Mucosa of stomach (tissue), 1 donor: ENCODE results near the gene GRK5.
"Not testable (repeated sequence)": the region's sequence is repeated elsewhere in the genome, so short reads cannot be mapped to it uniquely, and the experiment has no call there.

ENCODE experiments used
- H3K27me3 ChIP-seq: one replicate; pipeline ENCODE4 v1.7.0; 2013; ENCODE audit warnings: mild to moderate bottlenecking, low read length; ENCODE audit not compliant: control insufficient read depth, insufficient read depth
- H3K36me3 ChIP-seq: one replicate; pipeline ENCODE4 v1.7.0; 2013; ENCODE audit warnings: low read length; ENCODE audit not compliant: control insufficient read depth, insufficient read depth
- H3K4me1 ChIP-seq: one replicate; pipeline ENCODE4 v1.7.0; 2013; ENCODE audit warnings: mild to moderate bottlenecking, low read length; ENCODE audit not compliant: control insufficient read depth, insufficient read depth
- H3K4me3 ChIP-seq: one replicate; pipeline ENCODE4 v1.7.0; 2013; ENCODE audit warnings: low read length
- H3K9ac ChIP-seq: one replicate; pipeline ENCODE4 v1.7.0; 2013; ENCODE audit warnings: mild to moderate bottlenecking, low read length, moderate library complexity
- H3K9me3 ChIP-seq: one replicate; pipeline ENCODE4 v1.7.0; 2013; ENCODE audit warnings: mild to moderate bottlenecking, low read length, moderate library complexity; ENCODE audit not compliant: control insufficient read depth
- donor health status: Pancreatic carcinoma.

GRK5 gene

GRCh38 chr10:119178372-119179119 is 28.8 kb upstream of the GRK5 start, which contains the start of gene PRDX3:
PRDX3 (minus strand) TSS chr10:119178812; CDS start chr10:119178790, 22 bp downstream.
- peak within 1 kb of the TSS; percentile 85 for H3K4me3 ChIP-seq
- no peaks in the 10 kb centered on the region for H3K27me3 ChIP-seq
- H3K9me3 ChIP-seq, result no peaks in the 10 kb centered on the region
- H3K36me3 ChIP-seq, result no peaks in the 10 kb centered on the region
- H3K4me1 ChIP-seq, result peaks cover 6% of the 10 kb centered on the region
- peak within 1 kb of the TSS; percentile 71 for H3K9ac ChIP-seq

DNA sequence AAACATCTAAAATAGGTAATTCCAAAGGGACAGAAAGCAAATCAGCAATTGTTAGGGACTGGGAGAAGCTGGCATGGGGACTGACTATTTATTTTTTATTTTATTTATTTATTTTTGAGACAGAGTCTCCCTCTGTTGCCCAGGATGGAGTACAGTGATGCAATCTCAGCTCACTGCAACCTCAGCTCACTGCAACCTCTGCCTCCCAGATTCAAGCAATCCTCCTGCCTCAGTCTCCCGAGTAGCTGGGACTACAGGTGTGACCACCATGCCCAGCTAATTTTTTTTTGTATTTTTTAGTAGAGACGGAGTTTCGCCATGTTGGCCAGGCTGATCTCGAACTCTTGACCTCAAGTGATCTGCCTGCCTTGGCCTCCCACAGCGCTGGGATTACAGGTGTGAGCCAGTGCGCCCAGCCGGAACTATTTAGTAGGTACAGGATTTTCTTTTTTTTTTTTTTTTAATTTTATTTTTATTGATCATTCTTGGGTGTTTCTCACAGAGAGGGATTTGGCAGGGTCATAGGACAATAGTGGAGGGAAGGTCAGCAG is 26.4 kb upstream of the GRK5 start:
- H3K4me3 ChIP-seq, H3K27me3 ChIP-seq, H3K4me1 ChIP-seq, H3K9me3 ChIP-seq, H3K9ac ChIP-seq, H3K36me3 ChIP-seq: not testable (repeated sequence)

GRCh38 chr10:119183664-119184412 is 23.5 kb upstream of the GRK5 start:
- Histone ChIP-seq H3K36me3 (no peaks in the 10 kb centered on the region), H3K4me1 (no peaks in the 10 kb centered on the region), H3K4me3 (no peak overlapping the region), H3K9me3 (no peaks in the 10 kb centered on the region), H3K27me3 (no peaks in the 10 kb centered on the region), H3K9ac (no peak overlapping the region)

DNA sequence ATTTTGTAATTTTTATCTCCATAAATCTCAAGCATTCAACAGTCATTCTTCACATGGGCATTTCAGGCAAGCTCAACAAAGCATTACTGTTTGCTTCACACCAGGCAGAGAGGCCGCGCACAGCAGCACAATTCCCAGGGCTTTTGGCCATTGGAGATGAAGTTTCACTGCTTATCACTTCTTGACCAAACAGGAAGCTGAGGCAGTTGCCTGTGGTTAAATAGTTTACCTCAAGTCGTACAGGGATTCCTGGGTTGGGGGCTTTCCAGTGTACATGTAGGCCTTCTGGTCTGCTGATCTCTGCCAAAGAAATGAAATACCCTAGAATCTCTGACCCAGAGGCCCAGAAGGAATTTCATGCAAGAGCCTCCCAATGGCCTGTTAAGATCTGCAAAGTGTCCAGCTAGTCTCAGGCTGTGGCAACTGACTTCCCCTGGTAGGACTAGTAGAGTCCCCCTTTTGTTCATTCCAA is 17.5 kb upstream of the GRK5 start:
- Histone ChIP-seq H3K9me3 (no peaks in the 10 kb centered on the region), H3K4me3 (no peak overlapping the region), H3K36me3 (no peaks in the 10 kb centered on the region), H3K9ac (no peak overlapping the region), H3K4me1 (peaks cover 4% of the 10 kb centered on the region), H3K27me3 (no peaks in the 10 kb centered on the region)

DNA sequence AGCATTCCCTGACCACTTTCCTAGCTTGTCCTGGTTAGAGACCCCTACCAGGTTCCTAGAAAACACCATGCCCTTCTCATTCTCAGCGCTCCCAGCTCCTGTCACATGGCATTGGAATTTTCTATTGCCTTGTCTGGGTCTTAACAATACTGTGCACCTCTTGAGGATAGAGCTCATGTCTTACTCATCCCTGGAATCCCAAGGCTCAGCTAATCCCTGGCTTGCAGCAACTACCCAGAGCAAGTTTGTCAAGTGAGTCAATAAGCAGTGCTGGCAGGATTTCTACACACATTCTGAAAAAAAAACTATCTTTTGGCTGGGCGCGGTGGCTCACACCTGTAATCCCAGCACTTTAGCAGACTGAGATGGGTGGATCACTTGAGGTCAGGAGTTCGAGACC is 17.0 kb upstream of the GRK5 start:
- Histone ChIP-seq H3K4me3 (no peak overlapping the region), H3K27me3 (no peaks in the 10 kb centered on the region), H3K9ac (no peak overlapping the region), H3K9me3 (no peaks in the 10 kb centered on the region), H3K4me1 (peaks cover 4% of the 10 kb centered on the region), H3K36me3 (no peaks in the 10 kb centered on the region)

DNA sequence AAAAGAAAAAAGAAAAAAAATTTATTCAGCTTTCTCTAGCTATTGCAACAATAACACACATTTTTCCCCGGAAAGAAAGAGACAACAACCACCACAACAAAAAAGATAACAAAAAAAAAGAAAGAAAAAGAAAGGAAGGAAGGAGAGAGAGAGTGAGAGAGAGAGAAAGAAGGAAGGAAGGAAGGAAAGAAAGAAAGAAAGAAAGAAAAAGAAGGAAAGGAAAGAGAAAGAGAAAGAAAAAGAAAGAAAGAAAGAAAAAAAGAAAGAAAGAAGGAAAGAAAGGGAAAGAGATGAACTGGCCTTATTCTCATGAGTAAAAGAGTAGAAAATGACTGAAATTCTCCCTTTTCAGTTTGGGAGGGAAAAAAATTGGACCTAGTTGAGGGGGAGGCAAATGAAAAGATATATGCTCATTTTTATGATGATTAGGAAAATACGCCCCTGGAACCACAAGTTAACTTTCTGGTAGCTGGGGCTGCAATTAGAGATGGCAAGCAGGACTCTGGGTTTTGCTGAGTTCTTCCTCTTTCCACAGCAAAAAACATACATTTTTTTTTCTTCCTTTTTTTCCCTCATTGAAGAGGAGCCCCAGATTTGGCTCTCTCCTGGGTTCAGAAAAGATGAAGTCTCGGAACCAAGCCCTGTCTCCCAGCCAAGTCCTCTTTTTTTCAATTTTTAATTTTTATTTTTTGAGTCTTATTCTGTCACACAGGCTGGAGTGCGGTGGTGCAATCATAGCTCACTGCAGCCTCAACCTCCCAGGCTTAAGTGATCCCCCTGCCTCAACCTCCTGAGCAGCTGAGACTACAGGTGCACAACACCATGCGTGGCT is 16.2 kb upstream of the GRK5 start:
- Histone ChIP-seq H3K4me1 (peaks cover 4% of the 10 kb centered on the region), H3K9me3 (no peaks in the 10 kb centered on the region), H3K36me3 (no peaks in the 10 kb centered on the region), H3K4me3 (no peak overlapping the region), H3K27me3 (no peaks in the 10 kb centered on the region), H3K9ac (no peak overlapping the region)

GRCh38 chr10:119191881-119192280 is 15.5 kb upstream of the GRK5 start:
- no peaks in the 10 kb centered on the region for H3K27me3 ChIP-seq
- no peaks in the 10 kb centered on the region for H3K36me3 ChIP-seq
- H3K4me1 ChIP-seq, result peaks cover 4% of the 10 kb centered on the region
- no peak overlapping the region for H3K4me3 ChIP-seq
- H3K9me3 ChIP-seq, result no peaks in the 10 kb centered on the region
- no peak overlapping the region for H3K9ac ChIP-seq

- Histone ChIP-seq H3K4me1 (no peaks in the 10 kb centered on the region), H3K36me3 (no peaks in the 10 kb centered on the region), H3K4me3 (no peak overlapping the region), H3K9me3 (no peaks in the 10 kb centered on the region), H3K27me3 (no peaks in the 10 kb centered on the region), H3K9ac (no peak overlapping the region)
These were observed 9.4 kb upstream of the GRK5 start for GRCh38 chr10:119197921-119198320.

DNA sequence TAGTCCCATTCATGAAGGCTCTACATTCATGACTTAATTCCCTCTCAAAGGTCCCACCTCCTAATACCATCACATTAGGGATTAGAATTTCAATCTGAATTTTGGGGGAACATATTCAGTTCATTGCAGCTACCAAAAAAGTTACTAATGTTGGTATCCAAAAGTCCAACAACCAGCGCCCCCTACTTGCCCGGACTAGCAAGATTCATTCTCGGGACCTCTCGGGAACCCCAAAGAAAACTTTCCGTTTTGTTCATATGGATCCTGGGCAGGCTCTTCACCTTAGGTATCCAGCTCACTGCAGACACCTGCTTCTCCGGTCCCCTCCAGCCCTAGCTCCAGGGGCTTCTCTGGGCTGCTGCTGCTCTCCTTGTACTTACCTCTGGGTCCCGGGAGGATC is 8.9 kb upstream of the GRK5 start:
- Histone ChIP-seq H3K9ac (no peak overlapping the region), H3K9me3 (no peaks in the 10 kb centered on the region), H3K4me3 (no peak overlapping the region), H3K4me1 (no peaks in the 10 kb centered on the region), H3K27me3 (no peaks in the 10 kb centered on the region), H3K36me3 (no peaks in the 10 kb centered on the region)

DNA sequence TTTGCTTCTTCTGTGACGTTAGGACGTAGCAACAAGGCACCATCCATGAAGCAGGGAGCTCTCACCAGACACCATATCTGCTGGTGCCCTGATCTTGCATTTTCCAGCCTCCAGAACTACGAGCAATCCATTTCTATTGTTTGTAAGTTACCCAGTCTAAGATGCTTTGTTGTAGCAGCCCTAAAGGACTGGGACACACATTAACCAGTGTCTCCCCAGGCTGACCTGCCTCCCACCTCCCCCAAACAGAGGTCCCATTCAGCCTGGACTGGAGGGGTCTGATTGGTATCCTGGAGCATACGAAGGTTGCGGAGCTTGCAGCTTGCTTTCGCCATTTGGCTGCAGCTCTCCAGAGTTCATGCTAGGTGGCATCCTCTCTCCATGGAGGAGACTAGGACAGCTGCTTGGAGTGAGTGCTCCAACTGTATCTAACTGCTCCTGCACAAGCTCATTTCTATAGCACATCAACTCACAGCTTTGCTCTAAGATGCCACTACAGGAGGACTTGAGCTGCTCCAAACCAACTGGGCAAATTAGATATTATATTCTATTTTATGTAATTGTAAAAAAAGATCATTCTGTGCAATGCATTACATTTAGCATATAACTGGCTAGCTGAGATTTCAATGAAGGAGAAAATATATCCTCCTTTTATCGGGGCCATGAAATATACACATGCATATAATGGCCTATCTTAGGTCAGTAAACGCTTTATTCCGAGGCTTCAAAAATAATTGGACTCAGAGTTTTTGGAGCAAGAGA is 8.0 kb upstream of the GRK5 start:
- Histone ChIP-seq H3K4me3 (no peak overlapping the region), H3K9ac (no peak overlapping the region), H3K36me3 (no peaks in the 10 kb centered on the region), H3K27me3 (no peaks in the 10 kb centered on the region), H3K4me1 (no peaks in the 10 kb centered on the region), H3K9me3 (no peaks in the 10 kb centered on the region)

DNA sequence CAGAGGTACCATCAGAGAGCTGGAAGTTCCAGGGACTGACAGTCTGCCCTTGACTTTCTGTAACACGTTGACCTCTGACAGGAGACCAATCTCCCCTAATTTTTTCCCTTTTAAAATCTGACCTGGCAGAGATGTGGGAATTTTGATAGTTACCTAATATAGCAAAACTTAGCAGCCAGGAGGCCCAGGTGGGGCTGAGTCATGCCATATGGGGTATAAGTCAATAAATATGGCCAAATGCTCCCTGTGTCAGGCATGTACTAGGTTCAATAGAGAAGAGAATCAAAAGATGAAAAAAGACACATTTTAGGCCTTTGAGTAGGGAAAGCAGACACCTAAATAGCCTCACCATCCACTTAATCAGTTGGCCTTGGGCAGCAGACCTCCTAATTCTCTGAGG is 6.1 kb upstream of the GRK5 start:
- no peak overlapping the region for H3K9ac ChIP-seq
- H3K36me3 ChIP-seq, result no peaks in the 10 kb centered on the region
- H3K9me3 ChIP-seq, result no peaks in the 10 kb centered on the region
- H3K4me3 ChIP-seq, result no peak overlapping the region
- peaks cover 7% of the 10 kb centered on the region for H3K4me1 ChIP-seq
- H3K27me3 ChIP-seq, result no peaks in the 10 kb centered on the region
